A549 (cell line): Measurements from ENCODE around the gene SLC24A3. TPM values are rescaled to one million over a fixed set of nuclear protein-coding genes. Genes with fewer than 3 reads are reported as not detected.

Experiments used
- ATAC-seq, 2 experiments: fragments of 200-7000 bp in 1 of 2; fragments of >200 bp in 1 of 2; cut with Nextera tagmentation in 1 of 2; cut with Tn5 transposase in 1 of 2; 3 replicates each; pipeline versions ENCODE4 v1.8.0 to v1.9.1; 2018 to 2020; ENCODE audit warnings: mild to moderate bottlenecking in 1 of 2, moderate library complexity in 1 of 2
- CTCF ChIA-PET: fragments of 300-600 bp; sonication (Branson Sonifier 250); formaldehyde crosslinking; extraction: SDS; loops from one replicate; lab custom pipeline; 2021; ENCODE audit warnings: antibody characterized with exemption, inconsistent platforms; lab: Yijun Ruan, JAX
- POLR2A ChIA-PET: fragments of 350-600 bp; formaldehyde crosslinking; extraction: SDS; loops from one replicate; lab custom pipeline; 2021; ENCODE audit warnings: antibody characterized with exemption, inconsistent platforms; lab: Yijun Ruan, JAX
- DNase-seq, 2 experiments: peaks; one replicate each; pipeline versions ENCODE4 v3.0.0 to v3.0.0-alpha.2; 2011 to 2016; ENCODE audit warnings: low read depth in 1 of 2, low spot score in 1 of 2
- FAIRE-seq: peaks from 2 replicates; lab custom pipeline; 2011; peaks lifted over from hg19 to GRCh38; lab: Jason Lieb, UNC
- H3K27ac ChIP-seq, 2 experiments: fragments of >200 bp; sonication (Bioruptor Twin); formaldehyde crosslinking; 3 replicates each; pipeline ENCODE4 v1.5.1; 2016 to 2017
- H3K4me1 ChIP-seq: fragments of >200 bp; sonication (Bioruptor Twin); formaldehyde crosslinking; 3 replicates; pipeline ENCODE4 v1.6.1; 2016
- H3K4me2 ChIP-seq: fragments of >200 bp; sonication (Bioruptor Twin); formaldehyde crosslinking; 3 replicates; pipeline ENCODE4 v1.6.1; 2016
- H3K4me3 ChIP-seq: fragments of >200 bp; sonication (Bioruptor Twin); formaldehyde crosslinking; 3 replicates; pipeline ENCODE4 v1.5.1; 2016
- H3K9me3 ChIP-seq: fragments of >200 bp; sonication (Bioruptor Twin); formaldehyde crosslinking; 3 replicates; pipeline ENCODE4 v1.6.1; 2016
- CBX8 ChIP-seq: fragments of 200-600 bp; sonication (generic); IDR thresholded peaks from 2 replicates; pipeline ENCODE4 v1.6.1; 2016
- CHD2 ChIP-seq: fragments of 150-350 bp; IDR thresholded peaks from 2 replicates; pipeline ENCODE4 v1.6.1; 2014; ENCODE audit warnings: low read length; ENCODE audit not compliant: partially characterized antibody
- EHF ChIP-seq: fragments of 250-450 bp; sonication (Bioruptor Pico); IDR thresholded peaks from 2 replicates; pipeline ENCODE4 v1.5.0; 2020; ENCODE audit warnings: mild to moderate bottlenecking
- ELK1 ChIP-seq: fragments of 150-350 bp; IDR thresholded peaks from 2 replicates; pipeline ENCODE4 v1.6.1; 2014; ENCODE audit warnings: low read depth, mild to moderate bottlenecking, low read length
- ESRRA ChIP-seq: fragments of 150-350 bp; IDR thresholded peaks from 2 replicates; pipeline ENCODE4 v1.6.1; 2014; ENCODE audit warnings: mild to moderate bottlenecking, low read length, borderline replicate concordance
- FOSL2 ChIP-seq, 2 experiments: fragments of 450-650 bp in 1 of 2; fragments of >200 bp in 1 of 2; sonication (Bioruptor Twin) in 1 of 2; formaldehyde crosslinking; IDR thresholded peaks; 2 replicates each; pipeline versions ENCODE4 v1.5.0 to v1.6.1; 2016 to 2020; ENCODE audit warnings: mild to moderate bottlenecking in 1 of 2, moderate library complexity in 1 of 2
- GATA3 ChIP-seq: IDR thresholded peaks from 2 replicates; pipeline ENCODE4 v1.6.1; 2012; ENCODE audit warnings: borderline replicate concordance
- HDAC2 ChIP-seq: fragments of 200-600 bp; sonication (generic); IDR thresholded peaks from 2 replicates; pipeline ENCODE4 v1.6.1; 2016
- HEYL ChIP-seq: fragments of 250-450 bp; sonication (Bioruptor Pico); IDR thresholded peaks from 2 replicates; pipeline ENCODE4 v1.8.0; 2021; ENCODE audit warnings: mild to moderate bottlenecking, moderate library complexity
- HOXB5 ChIP-seq: fragments of 250-450 bp; sonication (Bioruptor Pico); IDR thresholded peaks from 2 replicates; pipeline ENCODE4 v1.5.0; 2020; ENCODE audit warnings: mild to moderate bottlenecking, moderate library complexity
- KDM1A ChIP-seq: fragments of 200-600 bp; sonication (generic); IDR thresholded peaks from 2 replicates; pipeline ENCODE4 v1.6.1; 2016; ENCODE audit warnings: low read depth, mild to moderate bottlenecking
- MAFK ChIP-seq: fragments of 450-650 bp; IDR thresholded peaks from 2 replicates; pipeline ENCODE4 v1.6.1; 2014; ENCODE audit not compliant: partially characterized antibody
- MAZ ChIP-seq: fragments of 150-350 bp; IDR thresholded peaks from 2 replicates; pipeline ENCODE4 v1.6.1; 2014; ENCODE audit warnings: antibody characterized with exemption, low read depth, low read length, borderline replicate concordance
- MYC ChIP-seq: IDR thresholded peaks from 2 replicates; pipeline ENCODE4 v1.6.1; 2012; ENCODE audit warnings: mild to moderate bottlenecking, inconsistent platforms, low read length, improper control_type of control experiment, borderline replicate concordance
- NPAS2 ChIP-seq: fragments of 250-450 bp; sonication (Bioruptor Pico); IDR thresholded peaks from 2 replicates; pipeline ENCODE4 v1.8.0; 2022; ENCODE audit warnings: mild to moderate bottlenecking, moderate library complexity, borderline replicate concordance
- PHF8 ChIP-seq: fragments of 200-600 bp; sonication (generic); IDR thresholded peaks from 2 replicates; pipeline ENCODE4 v1.6.1; 2016; ENCODE audit warnings: low read depth, mild to moderate bottlenecking, antibody characterized with exemption, moderate library complexity, borderline replicate concordance
- RAD21 ChIP-seq, 2 experiments: fragments of >200 bp in 1 of 2; sonication (Bioruptor Twin) in 1 of 2; formaldehyde crosslinking in 1 of 2; IDR thresholded peaks in 1 of 2; conservative IDR thresholded peaks in 1 of 2; 2 replicates in 1 of 2; 3 replicates in 1 of 2; pipeline ENCODE4 v1.6.1; 2012 to 2018; ENCODE audit warnings: inconsistent platforms in 1 of 2
- RCOR1 ChIP-seq: fragments of 150-350 bp; IDR thresholded peaks from 2 replicates; pipeline ENCODE4 v1.6.1; 2014; ENCODE audit warnings: antibody characterized with exemption, low read length, low read depth
- RFX5 ChIP-seq: fragments of 450-650 bp; IDR thresholded peaks from 2 replicates; pipeline ENCODE4 v1.7.1; 2014; ENCODE audit warnings: antibody characterized with exemption, mild to moderate bottlenecking, moderate library complexity
- RNF2 ChIP-seq: fragments of 200-600 bp; sonication (generic); IDR thresholded peaks from 2 replicates; pipeline ENCODE4 v1.6.1; 2016; ENCODE audit warnings: low read depth, mild to moderate bottlenecking, antibody characterized with exemption, moderate library complexity, borderline replicate concordance
- ZNF302 ChIP-seq: fragments of 250-450 bp; sonication (Bioruptor Pico); IDR thresholded peaks from 2 replicates; pipeline ENCODE4 v1.9.0; 2021; ENCODE audit warnings: inconsistent platforms, mild to moderate bottlenecking, moderate library complexity
- WGBS: methylation state at CpG from one replicate; pipeline ENCODE4 v1.1.6; 2017; ENCODE audit errors: missing lambda C conversion rate; 5-methylcytosine and 5-hydroxymethylcytosine counted together
- polyA plus RNA-seq, 4 experiments: library from polyadenylated mRNA; depleted of rRNA in 3 of 4; stranded (reverse); fragments of >200 nt; fragmentation: RNase III in 1 of 4; extraction: RNeasy Plus Mini Kit Qiagen cat#74134 plus additional on column Dnase treatment in 1 of 4; gene quantifications; 2 replicates in 3 of 4; 3 replicates in 1 of 4; pipeline ENCODE4 v1.2.3, GENCODE V29; 2011 to 2017
- TF ChIP-seq, protein P1 (sequence below): fragments of >200 bp; sonication (Bioruptor Twin); formaldehyde crosslinking; IDR thresholded peaks from 2 replicates; pipeline ENCODE4 v1.6.1; 2016
- TF ChIP-seq, protein P2 (sequence below): fragments of 250-450 bp; sonication (Bioruptor Pico); IDR thresholded peaks from 2 replicates; pipeline ENCODE4 v1.5.0; 2020; ENCODE audit warnings: low read depth, mild to moderate bottlenecking, moderate library complexity
- TF ChIP-seq, protein P3 (sequence below): IDR thresholded peaks from 2 replicates; pipeline ENCODE4 v1.6.1; 2012
- TF ChIP-seq, protein P4 (sequence below): fragments of >200 bp; sonication (Bioruptor Twin); formaldehyde crosslinking; IDR thresholded peaks from 3 replicates; pipeline ENCODE4 v1.5.1; 2016
- TF ChIP-seq, protein P5 (sequence below): IDR thresholded peaks from 2 replicates; pipeline ENCODE4 v1.6.1; 2012

The SLC24A3 gene
- polyA plus RNA-seq, 2 of the 4 experiments (the other 2 are of a cell fraction), result 0.08 TPM; not detected in 1

- no peak overlapping the region for H3K27ac ChIP-seq
- DNase-seq (peak in 1 of 2 experiments; percentile 19), ATAC-seq (no peak), FAIRE-seq (no peak)
- H3K4me2 ChIP-seq, result no peak overlapping the region
- TF ChIP-seq GATA3, result no peak
- TF ChIP-seq, protein P1, sequence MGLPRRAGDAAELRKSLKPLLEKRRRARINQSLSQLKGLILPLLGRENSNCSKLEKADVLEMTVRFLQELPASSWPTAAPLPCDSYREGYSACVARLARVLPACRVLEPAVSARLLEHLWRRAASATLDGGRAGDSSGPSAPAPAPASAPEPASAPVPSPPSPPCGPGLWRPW, result no peak
- no peak for TF ChIP-seq ELK1
- no peak for TF ChIP-seq HOXB5 (CRISPR knock-in tag)
- TF ChIP-seq RAD21 (conservative IDR thresholded peaks at IDR 0.05 in 1 of 2, IDR thresholded peaks at IDR 0.05 in 1 of 2), result no peak
- no peak for TF ChIP-seq MAFK
- no peak for TF ChIP-seq RNF2
- TF ChIP-seq, protein P2, sequence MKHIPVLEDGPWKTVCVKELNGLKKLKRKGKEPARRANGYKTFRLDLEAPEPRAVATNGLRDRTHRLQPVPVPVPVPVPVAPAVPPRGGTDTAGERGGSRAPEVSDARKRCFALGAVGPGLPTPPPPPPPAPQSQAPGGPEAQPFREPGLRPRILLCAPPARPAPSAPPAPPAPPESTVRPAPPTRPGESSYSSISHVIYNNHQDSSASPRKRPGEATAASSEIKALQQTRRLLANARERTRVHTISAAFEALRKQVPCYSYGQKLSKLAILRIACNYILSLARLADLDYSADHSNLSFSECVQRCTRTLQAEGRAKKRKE, result no peak
- no peak for TF ChIP-seq KDM1A
- TF ChIP-seq NPAS2 (CRISPR knock-in tag), result no peak
- no peak for TF ChIP-seq ESRRA
- no peak for TF ChIP-seq FOSL2 (IDR thresholded peaks at IDR 0.05)
- no peak for TF ChIP-seq FOSL2 (CRISPR knock-in tag; IDR thresholded peaks at IDR 0.05)
- no peak for TF ChIP-seq HEYL (CRISPR knock-in tag)
- TF ChIP-seq, protein P3, sequence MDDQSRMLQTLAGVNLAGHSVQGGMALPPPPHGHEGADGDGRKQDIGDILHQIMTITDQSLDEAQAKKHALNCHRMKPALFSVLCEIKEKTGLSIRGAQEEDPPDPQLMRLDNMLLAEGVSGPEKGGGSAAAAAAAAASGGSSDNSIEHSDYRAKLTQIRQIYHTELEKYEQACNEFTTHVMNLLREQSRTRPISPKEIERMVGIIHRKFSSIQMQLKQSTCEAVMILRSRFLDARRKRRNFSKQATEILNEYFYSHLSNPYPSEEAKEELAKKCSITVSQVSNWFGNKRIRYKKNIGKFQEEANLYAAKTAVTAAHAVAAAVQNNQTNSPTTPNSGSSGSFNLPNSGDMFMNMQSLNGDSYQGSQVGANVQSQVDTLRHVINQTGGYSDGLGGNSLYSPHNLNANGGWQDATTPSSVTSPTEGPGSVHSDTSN, result no peak
- TF ChIP-seq CBX8, result no peak
- TF ChIP-seq EHF (CRISPR knock-in tag), result no peak
- no peak for TF ChIP-seq MYC
- no peak for TF ChIP-seq CHD2
- TF ChIP-seq RCOR1, result no peak
- TF ChIP-seq, protein P4, sequence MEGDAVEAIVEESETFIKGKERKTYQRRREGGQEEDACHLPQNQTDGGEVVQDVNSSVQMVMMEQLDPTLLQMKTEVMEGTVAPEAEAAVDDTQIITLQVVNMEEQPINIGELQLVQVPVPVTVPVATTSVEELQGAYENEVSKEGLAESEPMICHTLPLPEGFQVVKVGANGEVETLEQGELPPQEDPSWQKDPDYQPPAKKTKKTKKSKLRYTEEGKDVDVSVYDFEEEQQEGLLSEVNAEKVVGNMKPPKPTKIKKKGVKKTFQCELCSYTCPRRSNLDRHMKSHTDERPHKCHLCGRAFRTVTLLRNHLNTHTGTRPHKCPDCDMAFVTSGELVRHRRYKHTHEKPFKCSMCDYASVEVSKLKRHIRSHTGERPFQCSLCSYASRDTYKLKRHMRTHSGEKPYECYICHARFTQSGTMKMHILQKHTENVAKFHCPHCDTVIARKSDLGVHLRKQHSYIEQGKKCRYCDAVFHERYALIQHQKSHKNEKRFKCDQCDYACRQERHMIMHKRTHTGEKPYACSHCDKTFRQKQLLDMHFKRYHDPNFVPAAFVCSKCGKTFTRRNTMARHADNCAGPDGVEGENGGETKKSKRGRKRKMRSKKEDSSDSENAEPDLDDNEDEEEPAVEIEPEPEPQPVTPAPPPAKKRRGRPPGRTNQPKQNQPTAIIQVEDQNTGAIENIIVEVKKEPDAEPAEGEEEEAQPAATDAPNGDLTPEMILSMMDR, result no peak
- ChIA-PET POLR2A (no interaction called here), CTCF (interaction anchor here (0.8 kb wide), 1 partner anchor 61 kb away, joined by 3 read pairs; no protein-coding TSS in a partner anchor)
- WGBS, result 12% methylated on average over 9 of the region's 9 CpGs
- no peaks in the 10 kb centered on the region for H3K9me3 ChIP-seq
- no peak overlapping the region for H3K4me3 ChIP-seq
- H3K4me1 ChIP-seq, result no peaks in the 10 kb centered on the region
Measured at GRCh38 chr20:19601126-19601810, 388.8 kb downstream of the SLC24A3 start.

GRCh38 chr20:19602675-19603375 is 390.4 kb downstream of the SLC24A3 start:
- Histone ChIP-seq H3K9me3 (no peaks in the 10 kb centered on the region), H3K4me1 (no peaks in the 10 kb centered on the region), H3K4me3 (no peak overlapping the region)
- WGBS, result 13% methylated on average over 9 of the region's 9 CpGs
- ChIA-PET CTCF (no interaction called here), POLR2A (no interaction called here)
- no peak for FAIRE-seq
- no peak for ATAC-seq
- TF ChIP-seq RFX5 (no peak), PHF8 (no peak), FOSL2 (IDR thresholded peaks at IDR 0.05) (no peak), FOSL2 (CRISPR knock-in tag; IDR thresholded peaks at IDR 0.05) (no peak), ZNF302 (CRISPR knock-in tag) (no peak), RCOR1 (no peak), HDAC2 (no peak), ELK1 (no peak), HOXB5 (CRISPR knock-in tag) (no peak), MAZ (no peak)
- TF ChIP-seq, protein P4, result no peak
- TF ChIP-seq, protein P5, sequence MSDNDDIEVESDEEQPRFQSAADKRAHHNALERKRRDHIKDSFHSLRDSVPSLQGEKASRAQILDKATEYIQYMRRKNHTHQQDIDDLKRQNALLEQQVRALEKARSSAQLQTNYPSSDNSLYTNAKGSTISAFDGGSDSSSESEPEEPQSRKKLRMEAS, result no peak
- TF ChIP-seq, all 56 proteins: peak for 0
- DNase-seq, result no peak
- no peak overlapping the region for H3K27ac ChIP-seq
- H3K4me2 ChIP-seq, result no peak overlapping the region
